ENCODE data around the gene HERPUD1.

Gene HERPUD1

DNA sequence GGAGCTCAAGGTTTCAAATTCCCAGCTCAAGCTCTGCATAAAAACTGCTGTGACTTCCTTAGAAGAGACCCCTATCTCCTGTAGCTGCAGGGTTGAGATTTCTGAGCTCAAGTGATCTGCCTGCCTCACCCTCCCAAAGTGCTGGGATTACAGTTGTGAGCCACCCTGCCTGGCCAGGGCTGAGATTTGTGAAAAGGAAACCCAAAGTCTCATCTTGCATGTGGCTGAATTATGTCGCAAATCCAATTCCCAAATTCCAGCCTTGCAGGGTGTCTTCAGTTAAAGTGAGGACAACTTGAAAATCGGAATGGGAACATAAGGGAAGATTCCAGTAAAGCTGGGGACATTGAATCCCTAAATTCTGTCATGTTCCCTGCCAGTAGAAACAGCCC is 15.7 kb downstream of the HERPUD1 start:
- Histone ChIP-seq H3K27me3 (ENCODE audit: control insufficient read depth in 3 of 3, insufficient read depth in 3 of 3, low read depth in 1 of 3, low read length in 3 of 3) (no peaks in the 10 kb centered on the region), H3K36me3 (replicated peaks in 1 of 2; ENCODE audit: control insufficient read depth in 2 of 2, insufficient read depth in 2 of 2, low read length in 2 of 2) (peaks cover 7 to 29% of the 10 kb centered on the region in 2 donors), H2BK5ac (ENCODE audit: low read length) (no peak overlapping the region), H2BK120ac (ENCODE audit: low read depth, low read length) (no peak overlapping the region), H2BK15ac (ENCODE audit: low read length) (no peak overlapping the region), H2AFZ (ENCODE audit: low read length) (no peak overlapping the region), H3K27ac (replicated peaks; ENCODE audit: low read length) (no peak overlapping the region), H2BK12ac (ENCODE audit: low read length) (no peak overlapping the region), H3K4me1 (ENCODE audit: control insufficient read depth in 2 of 2, insufficient read depth in 1 of 2, low read depth in 1 of 2, low read length in 2 of 2) (no peaks in the 10 kb centered on the region), H4K91ac (ENCODE audit: low read depth, low read length, poor library complexity) (no peak overlapping the region), H3K4me2 (ENCODE audit: insufficient read depth, low read length, poor library complexity, severe bottlenecking) (no peak overlapping the region), H3K18ac (ENCODE audit: low read length) (no peak overlapping the region), H3K14ac (ENCODE audit: low read length) (no peak overlapping the region), H4K8ac (ENCODE audit: low read depth, low read length) (no peak overlapping the region), H3K9me3 (replicated peaks in 1 of 2; ENCODE audit: control insufficient read depth in 2 of 2, insufficient read depth in 1 of 2, low read depth in 1 of 2, low read length in 2 of 2) (no peaks in the 10 kb centered on the region), H3K4me3 (ENCODE audit: low read length in 2 of 2) (no peak overlapping the region), H2AK5ac (ENCODE audit: low read depth, low read length) (no peak overlapping the region), H3K79me1 (ENCODE audit: low read depth, low read length) (no peaks in the 10 kb centered on the region), H3K23ac (ENCODE audit: low read depth, low read length, poor library complexity) (no peak overlapping the region), H3K9ac (ENCODE audit: low read depth, low read length, poor library complexity) (no peak overlapping the region), H3K4ac (ENCODE audit: low read length) (no peak overlapping the region)
- no CpG with 5 or more reads among the region's 2 CpGs for WGBS, 2 donors (ENCODE audit: extremely low coverage in 2 of 2, insufficient read length in 2 of 2, insufficient replicate concordance in 1 of 2)
- DNase-seq (ENCODE audit: low spot score): no peak

DNA sequence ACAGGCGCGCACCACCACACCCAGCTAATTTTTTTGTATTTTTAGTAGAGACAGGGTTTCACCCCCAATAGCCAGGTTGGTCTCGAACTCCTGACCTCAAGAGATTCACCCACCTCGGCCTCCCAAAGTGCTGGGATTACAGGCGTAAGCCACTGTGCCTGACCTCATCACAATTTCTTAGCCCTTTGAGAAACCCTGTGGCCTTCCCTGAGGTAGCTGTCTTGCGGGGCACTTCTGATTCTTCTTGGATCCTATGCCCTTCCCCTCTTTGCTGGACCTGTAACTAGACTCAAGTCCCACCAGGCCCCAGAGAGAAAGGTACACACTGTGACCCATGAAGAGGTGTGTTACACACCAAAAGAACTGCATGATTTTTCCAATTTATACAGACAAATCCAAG is 16.3 kb downstream of the HERPUD1 start:
- H3K4me3 ChIP-seq (ENCODE audit: low read length in 2 of 2): no peak overlapping the region
- H3K27me3 ChIP-seq (ENCODE audit: control insufficient read depth in 3 of 3, insufficient read depth in 3 of 3, low read depth in 1 of 3, low read length in 3 of 3): no peaks in the 10 kb centered on the region
- no peak overlapping the region for H2BK120ac ChIP-seq (ENCODE audit: low read depth, low read length)
- no peak for DNase-seq (ENCODE audit: low spot score)
- no peak overlapping the region for H4K8ac ChIP-seq (ENCODE audit: low read depth, low read length)
- H3K18ac ChIP-seq (ENCODE audit: low read length): no peak overlapping the region
- WGBS, 2 donors (ENCODE audit: extremely low coverage in 2 of 2, insufficient read length in 2 of 2, insufficient replicate concordance in 1 of 2): no CpG with 5 or more reads among the region's 6 CpGs
- peaks cover 7 to 22% of the 10 kb centered on the region in 2 donors for H3K36me3 ChIP-seq (replicated peaks in 1 of 2; ENCODE audit: control insufficient read depth in 2 of 2, insufficient read depth in 2 of 2, low read length in 2 of 2)
- H3K14ac ChIP-seq (ENCODE audit: low read length): no peak overlapping the region
- H4K91ac ChIP-seq (ENCODE audit: low read depth, low read length, poor library complexity): no peak overlapping the region
- H3K27ac ChIP-seq (replicated peaks; ENCODE audit: low read length): no peak overlapping the region
- H3K4me1 ChIP-seq (ENCODE audit: control insufficient read depth in 2 of 2, insufficient read depth in 1 of 2, low read depth in 1 of 2, low read length in 2 of 2): no peaks in the 10 kb centered on the region
- H3K79me1 ChIP-seq (ENCODE audit: low read depth, low read length): no peaks in the 10 kb centered on the region
- H3K4me2 ChIP-seq (ENCODE audit: insufficient read depth, low read length, poor library complexity, severe bottlenecking): no peak overlapping the region
- H2BK15ac ChIP-seq (ENCODE audit: low read length): no peak overlapping the region
- H3K23ac ChIP-seq (ENCODE audit: low read depth, low read length, poor library complexity): no peak overlapping the region
- no peaks in the 10 kb centered on the region for H3K9me3 ChIP-seq (replicated peaks in 1 of 2; ENCODE audit: control insufficient read depth in 2 of 2, insufficient read depth in 1 of 2, low read depth in 1 of 2, low read length in 2 of 2)
- no peak overlapping the region for H2BK12ac ChIP-seq (ENCODE audit: low read length)
- H3K4ac ChIP-seq (ENCODE audit: low read length): no peak overlapping the region
- H2AFZ ChIP-seq (ENCODE audit: low read length): no peak overlapping the region
- H2BK5ac ChIP-seq (ENCODE audit: low read length): no peak overlapping the region
- H2AK5ac ChIP-seq (ENCODE audit: low read depth, low read length): no peak overlapping the region
- no peak overlapping the region for H3K9ac ChIP-seq (ENCODE audit: low read depth, low read length, poor library complexity)

DNA sequence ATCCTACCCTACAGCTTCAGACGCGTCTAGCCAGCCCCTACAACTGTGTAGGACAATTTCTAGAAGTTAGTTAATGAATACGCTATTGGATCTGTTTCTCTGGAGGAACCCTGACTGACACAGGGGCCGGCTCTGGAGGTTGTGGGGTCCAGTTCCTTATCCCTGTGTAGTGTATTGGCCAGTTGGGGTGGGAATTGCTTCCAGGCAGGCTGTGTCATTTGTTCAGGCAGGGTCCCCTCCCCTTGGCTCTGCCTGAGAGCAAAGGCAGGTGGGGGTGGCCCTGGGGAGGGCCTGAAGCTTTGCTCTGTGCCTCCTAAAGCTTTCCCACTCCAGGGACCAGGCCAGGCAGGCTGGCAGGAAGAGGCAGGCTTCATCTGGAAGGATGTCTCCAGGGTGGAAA is 18.1 kb downstream of the HERPUD1 start:
- H3K9ac ChIP-seq (ENCODE audit: low read depth, low read length, poor library complexity): no peak overlapping the region
- no CpG with 5 or more reads among the region's 4 CpGs for WGBS, 2 donors (ENCODE audit: extremely low coverage in 2 of 2, insufficient read length in 2 of 2, insufficient replicate concordance in 1 of 2)
- DNase-seq (ENCODE audit: low spot score): no peak

DNA sequence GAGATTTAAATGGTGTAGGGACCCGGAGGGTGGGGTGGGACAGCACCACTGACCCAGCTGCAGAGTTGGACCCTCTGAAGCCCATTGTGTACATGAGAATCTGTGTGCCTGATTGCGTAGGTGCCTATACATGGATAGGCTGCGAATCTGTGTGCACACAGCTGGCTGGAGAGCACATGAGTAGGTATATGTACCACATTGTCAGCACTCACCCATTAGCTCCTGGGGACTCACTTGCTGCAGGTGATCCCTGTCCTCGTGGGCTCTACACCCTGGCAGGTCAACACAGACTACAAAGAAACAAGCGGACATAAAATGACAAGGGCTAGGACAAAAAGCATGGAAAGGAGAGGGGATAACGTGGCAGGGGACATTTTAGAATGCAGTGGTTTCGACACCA is 18.5 kb downstream of the HERPUD1 start:
- H3K23ac ChIP-seq (ENCODE audit: low read depth, low read length, poor library complexity): no peak overlapping the region

More for the DNA sequence above, 18.1 kb downstream of the HERPUD1 start:
- no peak overlapping the region for H2BK5ac ChIP-seq (ENCODE audit: low read length)
- no peak overlapping the region for H2BK12ac ChIP-seq (ENCODE audit: low read length)
- H2AK5ac ChIP-seq (ENCODE audit: low read depth, low read length): no peak overlapping the region
- no peaks in the 10 kb centered on the region for H3K9me3 ChIP-seq (replicated peaks in 1 of 2; ENCODE audit: control insufficient read depth in 2 of 2, insufficient read depth in 1 of 2, low read depth in 1 of 2, low read length in 2 of 2)
- H2BK120ac ChIP-seq (ENCODE audit: low read depth, low read length): no peak overlapping the region
- H4K91ac ChIP-seq (ENCODE audit: low read depth, low read length, poor library complexity): no peak overlapping the region
- no peak overlapping the region for H2BK15ac ChIP-seq (ENCODE audit: low read length)
- no peak overlapping the region for H3K4ac ChIP-seq (ENCODE audit: low read length)
- no peak overlapping the region for H3K4me3 ChIP-seq (ENCODE audit: low read length in 2 of 2)
- H3K18ac ChIP-seq (ENCODE audit: low read length): no peak overlapping the region
- no peak overlapping the region for H3K14ac ChIP-seq (ENCODE audit: low read length)
- no peak overlapping the region for H4K8ac ChIP-seq (ENCODE audit: low read depth, low read length)
- no peak overlapping the region for H3K23ac ChIP-seq (ENCODE audit: low read depth, low read length, poor library complexity)
- no peak overlapping the region for H3K27ac ChIP-seq (replicated peaks; ENCODE audit: low read length)
- H3K4me2 ChIP-seq (ENCODE audit: insufficient read depth, low read length, poor library complexity, severe bottlenecking): no peak overlapping the region
- no peak overlapping the region for H2AFZ ChIP-seq (ENCODE audit: low read length)
- no peaks in the 10 kb centered on the region for H3K4me1 ChIP-seq (ENCODE audit: control insufficient read depth in 2 of 2, insufficient read depth in 1 of 2, low read depth in 1 of 2, low read length in 2 of 2)
- H3K36me3 ChIP-seq (replicated peaks in 1 of 2; ENCODE audit: control insufficient read depth in 2 of 2, insufficient read depth in 2 of 2, low read length in 2 of 2): peaks cover 2 to 5% of the 10 kb centered on the region in 2 donors
- no peaks in the 10 kb centered on the region for H3K79me1 ChIP-seq (ENCODE audit: low read depth, low read length)
- H3K27me3 ChIP-seq (ENCODE audit: control insufficient read depth in 3 of 3, insufficient read depth in 3 of 3, low read depth in 1 of 3, low read length in 3 of 3): no peaks in the 10 kb centered on the region

More for the DNA sequence above, 18.5 kb downstream of the HERPUD1 start:
- H3K4me1 ChIP-seq (ENCODE audit: control insufficient read depth in 2 of 2, insufficient read depth in 1 of 2, low read depth in 1 of 2, low read length in 2 of 2): no peaks in the 10 kb centered on the region
- H3K9me3 ChIP-seq (replicated peaks in 1 of 2; ENCODE audit: control insufficient read depth in 2 of 2, insufficient read depth in 1 of 2, low read depth in 1 of 2, low read length in 2 of 2): peaks cover 0 to 2% of the 10 kb centered on the region in 2 donors
- no CpG with 5 or more reads among the region's 7 CpGs for WGBS, 2 donors (ENCODE audit: extremely low coverage in 2 of 2, insufficient read length in 2 of 2, insufficient replicate concordance in 1 of 2)
- H3K79me1 ChIP-seq (ENCODE audit: low read depth, low read length): no peaks in the 10 kb centered on the region
- H2BK120ac ChIP-seq (ENCODE audit: low read depth, low read length): no peak overlapping the region
- no peak overlapping the region for H2AK5ac ChIP-seq (ENCODE audit: low read depth, low read length)
- no peak overlapping the region for H3K14ac ChIP-seq (ENCODE audit: low read length)
- H4K8ac ChIP-seq (ENCODE audit: low read depth, low read length): no peak overlapping the region
- H3K4me3 ChIP-seq (ENCODE audit: low read length in 2 of 2): no peak overlapping the region
- H3K4me2 ChIP-seq (ENCODE audit: insufficient read depth, low read length, poor library complexity, severe bottlenecking): no peak overlapping the region
- H2AFZ ChIP-seq (ENCODE audit: low read length): no peak overlapping the region
- H4K91ac ChIP-seq (ENCODE audit: low read depth, low read length, poor library complexity): no peak overlapping the region
- no peak overlapping the region for H2BK5ac ChIP-seq (ENCODE audit: low read length)
- H3K18ac ChIP-seq (ENCODE audit: low read length): no peak overlapping the region
- H3K4ac ChIP-seq (ENCODE audit: low read length): no peak overlapping the region
- DNase-seq (ENCODE audit: low spot score): no peak
- H3K27me3 ChIP-seq (ENCODE audit: control insufficient read depth in 3 of 3, insufficient read depth in 3 of 3, low read depth in 1 of 3, low read length in 3 of 3): no peaks in the 10 kb centered on the region
- no peak overlapping the region for H3K9ac ChIP-seq (ENCODE audit: low read depth, low read length, poor library complexity)
- no peak overlapping the region for H3K27ac ChIP-seq (replicated peaks; ENCODE audit: low read length)
- H2BK12ac ChIP-seq (ENCODE audit: low read length): no peak overlapping the region
- peaks cover 0 to under 1% of the 10 kb centered on the region in 2 donors for H3K36me3 ChIP-seq (replicated peaks in 1 of 2; ENCODE audit: control insufficient read depth in 2 of 2, insufficient read depth in 2 of 2, low read length in 2 of 2)
- H2BK15ac ChIP-seq (ENCODE audit: low read length): no peak overlapping the region
